GM23248 (cell line): ENCODE results near the gene MYOM1. TPM values are rescaled to one million over a fixed set of nuclear protein-coding genes. Genes with fewer than 3 reads are reported as not detected.

ENCODE experiments used
- DNase-seq: peaks from one replicate; pipeline ENCODE4 v3.0.0-alpha.2; 2015
- H2AFZ ChIP-seq: fragments of 200-600 bp; sonication (generic); 2 replicates; pipeline ENCODE4 v1.6.1; 2016; ENCODE audit warnings: antibody characterized with exemption
- H3F3A ChIP-seq: fragments of 200-600 bp; sonication (generic); 2 replicates; pipeline ENCODE4 v1.6.1; 2016; ENCODE audit warnings: mild to moderate bottlenecking, antibody characterized with exemption, mixed run types; ENCODE audit not compliant: insufficient read depth
- H3K27ac ChIP-seq: fragments of 200-600 bp; sonication (generic); 2 replicates; pipeline ENCODE4 v1.5.1; 2016; ENCODE audit warnings: mild to moderate bottlenecking
- H3K27me3 ChIP-seq: fragments of 200-600 bp; sonication (generic); replicated peaks from 2 replicates; pipeline ENCODE4 v1.6.1; 2016; ENCODE audit warnings: mild to moderate bottlenecking; ENCODE audit not compliant: insufficient read depth
- H3K36me3 ChIP-seq: fragments of 200-600 bp; sonication (generic); 2 replicates; pipeline ENCODE4 v1.6.1; 2016; ENCODE audit warnings: low read depth, mild to moderate bottlenecking
- H3K4me1 ChIP-seq: fragments of 200-600 bp; sonication (generic); 2 replicates; pipeline ENCODE4 v1.6.1; 2016; ENCODE audit warnings: mild to moderate bottlenecking; ENCODE audit not compliant: insufficient read depth
- H3K4me2 ChIP-seq: fragments of 200-600 bp; sonication (generic); one replicate; pipeline ENCODE4 v1.6.1; 2016; ENCODE audit warnings: mild to moderate bottlenecking; ENCODE audit not compliant: unreplicated experiment
- H3K4me3 ChIP-seq: fragments of 200-600 bp; sonication (generic); 2 replicates; pipeline ENCODE4 v1.5.1; 2016; ENCODE audit warnings: mild to moderate bottlenecking
- H3K79me2 ChIP-seq: fragments of 200-600 bp; sonication (generic); 2 replicates; pipeline ENCODE4 v1.6.1; 2016; ENCODE audit warnings: mild to moderate bottlenecking; ENCODE audit not compliant: insufficient read depth
- H3K9ac ChIP-seq: fragments of 200-600 bp; sonication (generic); 2 replicates; pipeline ENCODE4 v1.6.1; 2016; ENCODE audit warnings: mild to moderate bottlenecking
- H3K9me2 ChIP-seq: fragments of 200-600 bp; sonication (generic); 2 replicates; pipeline ENCODE4 v1.6.1; 2016; ENCODE audit warnings: mixed run types, mild to moderate bottlenecking, moderate library complexity; ENCODE audit not compliant: insufficient read depth
- H3K9me3 ChIP-seq: fragments of 200-600 bp; sonication (generic); one replicate; pipeline ENCODE4 v1.6.1; 2017; ENCODE audit warnings: low read depth
- H4K20me1 ChIP-seq: fragments of 200-600 bp; sonication (generic); 2 replicates; pipeline ENCODE4 v1.6.0; 2016; ENCODE audit not compliant: insufficient read depth
- EZH2 ChIP-seq: fragments of 200-600 bp; sonication (generic); IDR thresholded peaks from 2 replicates; pipeline ENCODE4 v1.6.1; 2018; ENCODE audit warnings: antibody characterized with exemption, mild to moderate bottlenecking; ENCODE audit not compliant: insufficient read depth, poor library complexity, severe bottlenecking
- EZH2phosphoT487 ChIP-seq: fragments of 200-600 bp; sonication (generic); IDR thresholded peaks from 2 replicates; pipeline ENCODE4 v1.6.1; 2018; ENCODE audit warnings: antibody characterized with exemption, moderate library complexity, mild to moderate bottlenecking, low read depth; ENCODE audit not compliant: insufficient read depth
- WGBS, 2 experiments: methylation state at CpG; one replicate each; pipeline ENCODE4 v1.1.6; 2015 to 2017; ENCODE audit warnings: low lambda C conversion rate in 2 of 2, low coverage in 1 of 2; ENCODE audit errors: missing lambda C conversion rate in 2 of 2; 5-methylcytosine and 5-hydroxymethylcytosine counted together
- in situ Hi-C: fragments of 300-500 bp; cut with MboI; formaldehyde crosslinking; loops from 2 replicates; pipeline ENCODE4 v1.15.0; 2020
- polyA plus RNA-seq: library from polyadenylated mRNA; unstranded; fragments of >200 nt; fragmentation: Nextera tagmentation; extraction: Ambion mirVana; gene quantifications from 2 replicates; pipeline ENCODE4 v1.2.1, GENCODE V29; 2016
- total RNA-seq: library from RNA; depleted of rRNA; stranded (reverse); fragments of >200 nt; shearing (Covaris generic); gene quantifications from 2 replicates; pipeline ENCODE4 v1.2.3, GENCODE V29; 2014

The MYOM1 gene
- total and polyA plus RNA-seq, 2 experiments from 2014 or later, result 0.64 to 0.65 TPM

- Histone ChIP-seq H3K4me3 (no peak overlapping the region), H3K9ac (no peak overlapping the region), H2AFZ (no peak overlapping the region), H3K27ac (no peak overlapping the region), H3K36me3 (no peaks in the 10 kb centered on the region), H3K79me2 (no peaks in the 10 kb centered on the region), H4K20me1 (no peaks in the 10 kb centered on the region), H3K4me1 (no peaks in the 10 kb centered on the region), H3K9me2 (no peaks in the 10 kb centered on the region), H3K27me3 (no peaks in the 10 kb centered on the region), H3K9me3 (no peaks in the 10 kb centered on the region), H3F3A (no peaks in the 10 kb centered on the region), H3K4me2 (no peak overlapping the region)
- TF ChIP-seq EZH2 (no peak), EZH2phosphoT487 (no peak)
- in situ Hi-C loops, result no loop called here
- DNase-seq, result no peak
- WGBS, 2 experiments, result 82 to 96% methylated on average over 5 of the region's 5 CpGs
Measured at GRCh38 chr18:3071676-3072075, 148.1 kb downstream of the MYOM1 start.

- 85 to 86% methylated on average over 5 of the region's 5 CpGs for WGBS, 2 experiments
- H3K9ac ChIP-seq, result no peak overlapping the region
- H3K27ac ChIP-seq, result no peak overlapping the region
- no peaks in the 10 kb centered on the region for H3K36me3 ChIP-seq
- in situ Hi-C loops, result no loop called here
- no peaks in the 10 kb centered on the region for H3K4me1 ChIP-seq
- H3K4me2 ChIP-seq, result no peak overlapping the region
- no peaks in the 10 kb centered on the region for H3K79me2 ChIP-seq
- H4K20me1 ChIP-seq, result no peaks in the 10 kb centered on the region
- TF ChIP-seq EZH2 (no peak), EZH2phosphoT487 (no peak)
- H3K4me3 ChIP-seq, result no peak overlapping the region
- no peak overlapping the region for H2AFZ ChIP-seq
- DNase-seq, result no peak
- H3F3A ChIP-seq, result no peaks in the 10 kb centered on the region
- no peaks in the 10 kb centered on the region for H3K9me3 ChIP-seq
- H3K27me3 ChIP-seq, result no peaks in the 10 kb centered on the region
- no peaks in the 10 kb centered on the region for H3K9me2 ChIP-seq
Measured at GRCh38 chr18:3069671-3070433, 149.9 kb downstream of the MYOM1 start.

GRCh38 chr18:3067722-3068121 lies 152.0 kb downstream of the MYOM1 start:
- no peak overlapping the region for H3K9ac ChIP-seq
- H3K4me1 ChIP-seq, result no peaks in the 10 kb centered on the region
- H3K9me2 ChIP-seq, result no peaks in the 10 kb centered on the region
- in situ Hi-C loops, result no loop called here
- TF ChIP-seq EZH2phosphoT487, result no peak
- no peak for TF ChIP-seq EZH2
- H3K4me2 ChIP-seq, result no peak overlapping the region
- H4K20me1 ChIP-seq, result no peaks in the 10 kb centered on the region
- no peak for DNase-seq
- H3K79me2 ChIP-seq, result no peaks in the 10 kb centered on the region
- no peak overlapping the region for H3K27ac ChIP-seq
- no peaks in the 10 kb centered on the region for H3K9me3 ChIP-seq
- H3K36me3 ChIP-seq, result no peaks in the 10 kb centered on the region
- no peak overlapping the region for H2AFZ ChIP-seq
- no peaks in the 10 kb centered on the region for H3K27me3 ChIP-seq
- H3F3A ChIP-seq, result no peaks in the 10 kb centered on the region
- 75 to 80% methylated on average over 5 of the region's 5 CpGs for WGBS, 2 experiments
- no peak overlapping the region for H3K4me3 ChIP-seq

GRCh38 chr18:3067165-3067661 lies 152.6 kb downstream of the MYOM1 start:
- Histone ChIP-seq H3K9me2 (no peaks in the 10 kb centered on the region), H4K20me1 (no peaks in the 10 kb centered on the region), H2AFZ (no peak overlapping the region), H3K4me3 (no peak overlapping the region), H3K36me3 (no peaks in the 10 kb centered on the region), H3K27ac (no peak overlapping the region), H3K9me3 (no peaks in the 10 kb centered on the region), H3K9ac (no peak overlapping the region), H3K27me3 (no peaks in the 10 kb centered on the region), H3F3A (no peaks in the 10 kb centered on the region), H3K79me2 (no peaks in the 10 kb centered on the region), H3K4me1 (no peaks in the 10 kb centered on the region), H3K4me2 (no peak overlapping the region)
- WGBS, 2 experiments, result 89 to 92% methylated on average over 25 of the region's 25 CpGs
- in situ Hi-C loops, result no loop called here
- no peak for DNase-seq
- TF ChIP-seq EZH2 (no peak), EZH2phosphoT487 (no peak)
